ENCODE measurements around the gene LGR5.
"Not testable (repeated sequence)": the region's sequence is repeated elsewhere in the genome, so short reads cannot be mapped to it uniquely, and the experiment has no call there.

Gene LGR5

DNA sequence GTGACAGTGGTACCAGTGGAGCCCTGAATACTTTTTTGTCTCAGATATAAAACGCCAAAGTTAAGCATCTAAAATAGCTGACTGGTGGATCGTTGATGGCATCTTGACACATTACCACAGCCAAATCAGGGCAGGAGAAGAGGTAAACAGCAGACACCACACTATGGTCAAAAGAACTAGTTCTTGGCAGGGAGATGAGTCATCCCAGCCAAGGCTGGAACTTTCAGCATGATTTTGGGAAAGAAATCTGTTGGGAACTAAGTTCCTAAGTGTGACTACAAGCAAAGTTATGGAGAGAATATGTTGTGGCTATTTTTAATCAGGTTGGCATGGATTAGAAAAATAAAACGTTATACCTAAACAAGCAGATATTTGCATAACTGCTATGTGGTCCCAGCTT, 36.9 kb downstream of the LGR5 start:
- DNase-seq (ENCODE audit: low read depth), result peak; percentile 94

DNA sequence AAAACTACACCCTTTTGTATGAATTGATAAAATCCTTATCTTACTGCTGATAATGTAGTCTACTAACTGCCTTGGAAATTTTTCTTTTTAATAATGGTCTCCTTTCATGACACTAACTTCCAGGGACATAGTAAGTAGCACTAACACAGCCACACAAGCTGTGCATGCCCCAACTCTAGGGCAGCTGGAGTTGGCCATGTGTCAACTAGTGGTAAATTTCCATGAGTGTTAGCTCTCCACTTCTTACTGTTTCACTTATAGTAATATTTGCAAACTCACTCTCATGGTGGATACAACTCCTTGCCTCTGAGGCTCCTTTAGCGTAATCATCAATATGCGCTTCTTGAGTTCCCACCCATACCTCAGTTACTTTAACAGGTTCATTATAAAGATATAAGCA, 38.0 kb downstream of the LGR5 start:
- no peak for DNase-seq (ENCODE audit: low read depth)

DNA sequence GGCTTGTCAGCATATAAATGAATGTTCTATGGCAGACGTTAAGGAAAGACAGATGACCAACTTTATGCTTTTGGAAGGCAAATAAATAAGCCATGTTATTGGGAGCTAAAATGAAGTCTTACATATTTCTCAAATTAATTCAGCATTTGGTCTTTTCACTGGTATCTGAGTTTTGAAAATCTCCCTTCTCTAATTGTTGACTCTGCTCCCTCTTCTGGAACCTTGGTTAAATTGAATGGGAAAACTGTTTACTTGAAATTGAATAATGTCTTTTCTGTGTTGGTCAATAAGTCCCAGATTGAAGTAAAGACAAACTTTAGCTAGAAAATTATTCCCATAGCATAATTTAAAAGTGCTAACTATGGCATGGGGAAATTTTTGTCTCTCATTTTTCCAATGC, 38.7 kb downstream of the LGR5 start:
- no peak for DNase-seq (ENCODE audit: low read depth)

DNA sequence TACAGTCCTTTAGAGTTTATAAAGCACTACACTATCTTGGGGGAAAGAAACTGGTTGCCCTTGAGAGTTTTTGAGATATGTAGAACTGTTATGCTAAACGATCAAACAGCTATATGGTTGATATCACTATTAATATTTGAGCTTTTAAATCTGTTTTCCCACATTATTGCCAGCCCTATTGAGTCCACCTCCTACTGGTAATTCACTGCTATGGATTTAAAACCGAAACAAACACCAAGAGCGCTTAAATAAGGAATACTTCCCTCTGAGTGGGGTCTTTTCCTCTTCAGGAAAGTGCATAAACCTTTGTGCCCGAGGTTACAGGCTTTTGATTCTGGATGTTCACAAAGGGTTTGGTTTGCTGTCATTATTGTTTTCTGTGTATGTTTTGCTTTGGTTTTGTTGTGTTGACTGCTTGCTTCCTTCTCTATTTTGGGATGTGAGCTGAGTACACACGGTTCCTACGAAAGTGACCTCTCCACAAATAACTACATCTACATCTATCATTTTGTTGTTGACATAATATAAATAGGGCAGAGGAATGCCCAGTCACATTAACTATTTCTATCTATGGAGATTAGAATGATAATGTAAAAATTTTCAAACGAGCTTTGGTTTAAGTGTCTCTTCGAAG, 44.8 kb downstream of the LGR5 start:
- DNase-seq (ENCODE audit: low read depth), result no peak

DNA sequence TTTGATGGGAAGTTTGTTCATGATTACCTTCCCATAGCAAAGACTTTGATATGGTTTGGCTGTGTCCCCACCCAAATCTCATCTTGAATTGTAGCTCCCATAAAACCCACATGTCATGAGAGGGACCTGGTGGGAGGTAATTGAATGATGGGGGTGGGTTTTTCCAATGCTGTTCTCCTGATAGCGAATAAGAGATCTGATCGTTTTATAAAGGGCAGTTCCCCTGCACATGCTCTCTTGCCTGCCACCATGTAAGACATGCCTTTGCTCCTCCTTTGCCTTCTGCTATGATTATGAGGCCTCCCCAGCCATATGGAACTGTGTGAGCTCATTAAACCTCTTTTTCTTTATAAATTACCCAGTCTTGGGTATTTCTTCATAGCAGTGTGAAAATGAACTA, 51.2 kb downstream of the LGR5 start:
- DNase-seq (ENCODE audit: low read depth), result not testable (repeated sequence)

DNA sequence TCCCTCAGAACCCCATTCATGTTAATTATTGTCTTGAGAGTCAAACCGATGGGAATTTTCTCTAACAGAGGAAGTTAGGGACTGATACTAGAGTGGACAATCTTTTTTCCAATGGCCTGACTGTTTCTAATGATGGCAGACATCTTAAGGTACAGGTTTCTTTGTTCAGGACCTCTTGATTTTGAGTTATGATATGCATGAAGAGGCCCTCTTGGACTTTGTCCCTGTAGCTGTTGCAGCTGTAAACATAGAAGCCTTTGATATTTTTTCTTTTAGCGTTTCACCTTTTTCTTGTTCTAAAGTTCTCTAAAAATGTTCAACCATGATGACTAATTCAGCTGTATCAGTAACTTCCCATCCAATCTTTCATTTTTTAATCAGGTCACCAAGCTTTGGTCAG, 53.0 kb downstream of the LGR5 start:
- DNase-seq (ENCODE audit: low read depth), result no peak

DNA sequence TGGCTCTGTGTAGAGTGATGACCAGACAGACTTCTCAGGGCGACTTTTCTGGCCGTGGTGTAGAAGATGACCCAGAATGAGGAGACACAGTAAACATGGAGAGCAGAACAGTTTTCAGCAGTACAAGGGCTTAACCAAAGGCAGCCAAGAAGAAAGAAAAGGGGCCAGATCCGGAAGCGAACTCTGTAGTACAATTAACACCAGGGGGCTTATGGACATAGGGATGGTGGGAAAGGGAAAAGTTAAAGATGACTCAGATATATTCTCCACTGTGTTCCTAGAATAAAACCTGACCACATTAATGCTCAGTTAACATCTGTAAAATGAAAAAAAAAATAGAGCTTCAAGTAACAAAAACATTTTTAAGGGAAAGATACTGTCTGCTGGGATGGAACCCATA, 60.2 kb downstream of the LGR5 start:
- DNase-seq (ENCODE audit: low read depth), result no peak

DNA sequence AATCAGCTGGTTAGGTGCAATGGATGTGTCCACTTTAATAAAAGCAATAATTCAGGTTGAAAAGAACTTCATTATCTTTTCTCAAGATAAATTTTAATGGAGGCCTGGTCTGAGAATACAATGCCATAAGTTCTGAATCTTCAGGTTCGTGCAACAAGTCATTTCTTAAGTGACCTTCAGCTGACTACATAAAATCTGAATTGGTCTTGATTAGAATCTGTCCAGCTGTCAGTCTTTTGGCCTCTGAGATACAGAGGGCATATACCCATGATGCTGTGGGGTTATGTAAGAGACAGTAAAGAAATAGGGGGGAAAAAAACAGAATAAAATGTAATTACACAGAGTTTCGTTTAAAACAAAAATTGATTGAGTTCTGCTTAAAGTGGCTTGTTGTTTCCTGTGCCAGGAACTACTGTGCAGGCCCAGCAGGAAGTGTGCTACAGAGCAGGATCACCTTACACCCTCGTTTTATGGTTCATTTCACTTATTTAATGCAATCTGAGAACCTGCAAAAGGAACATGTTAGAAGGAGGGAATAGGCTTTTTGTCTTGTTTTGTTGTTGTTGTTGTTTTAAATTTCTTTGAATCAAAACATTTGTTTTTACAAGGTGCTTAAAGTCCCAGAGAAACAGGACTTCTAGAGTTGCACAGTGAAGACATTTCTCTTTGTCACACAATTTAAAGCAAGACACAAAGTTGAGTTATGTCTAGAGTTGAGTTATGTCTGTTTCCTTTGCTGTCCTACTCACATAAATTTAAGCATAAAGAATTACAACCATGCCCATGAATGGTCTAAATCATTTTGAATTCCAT, 64.2 kb downstream of the LGR5 start:
- DNase-seq (ENCODE audit: low read depth), result no peak

DNA sequence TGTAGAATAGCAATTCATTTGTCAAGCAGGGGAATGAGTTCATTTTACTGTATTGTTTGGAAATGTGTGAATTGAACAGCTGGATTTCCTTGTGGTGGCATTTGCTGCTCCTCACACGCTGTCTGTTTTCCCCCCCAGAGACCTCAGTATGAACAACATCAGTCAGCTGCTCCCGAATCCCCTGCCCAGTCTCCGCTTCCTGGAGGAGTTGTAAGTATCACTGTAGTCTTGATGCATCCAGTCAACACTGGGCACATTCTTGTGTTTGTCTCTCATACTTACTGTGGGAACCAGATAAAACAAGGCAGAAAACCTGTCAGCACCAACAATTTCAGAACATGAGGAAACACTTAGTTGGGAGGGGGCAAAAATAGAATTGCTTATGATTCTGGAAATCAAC, 64.9 kb downstream of the LGR5 start:
- DNase-seq (ENCODE audit: low read depth), result no peak

DNA sequence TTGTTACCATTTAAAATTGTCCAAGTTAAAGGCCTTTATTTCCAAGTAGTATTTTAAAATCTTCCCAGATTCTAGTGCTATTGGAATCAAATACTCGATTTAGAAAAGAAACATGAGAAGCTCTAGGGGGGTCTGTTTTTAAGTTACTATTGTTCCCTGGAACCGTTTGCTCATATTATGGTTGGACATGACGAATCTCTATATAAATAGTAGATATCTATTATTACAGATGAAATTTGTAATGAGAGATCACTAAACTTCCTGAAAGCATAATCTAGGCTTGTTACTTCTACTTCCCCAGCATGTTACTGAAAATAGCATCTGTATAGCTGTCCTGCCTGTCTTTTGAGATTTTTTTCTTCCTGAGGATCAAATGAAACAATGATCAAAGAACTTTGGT, 70.1 kb downstream of the LGR5 start:
- no peak for DNase-seq (ENCODE audit: low read depth)

DNA sequence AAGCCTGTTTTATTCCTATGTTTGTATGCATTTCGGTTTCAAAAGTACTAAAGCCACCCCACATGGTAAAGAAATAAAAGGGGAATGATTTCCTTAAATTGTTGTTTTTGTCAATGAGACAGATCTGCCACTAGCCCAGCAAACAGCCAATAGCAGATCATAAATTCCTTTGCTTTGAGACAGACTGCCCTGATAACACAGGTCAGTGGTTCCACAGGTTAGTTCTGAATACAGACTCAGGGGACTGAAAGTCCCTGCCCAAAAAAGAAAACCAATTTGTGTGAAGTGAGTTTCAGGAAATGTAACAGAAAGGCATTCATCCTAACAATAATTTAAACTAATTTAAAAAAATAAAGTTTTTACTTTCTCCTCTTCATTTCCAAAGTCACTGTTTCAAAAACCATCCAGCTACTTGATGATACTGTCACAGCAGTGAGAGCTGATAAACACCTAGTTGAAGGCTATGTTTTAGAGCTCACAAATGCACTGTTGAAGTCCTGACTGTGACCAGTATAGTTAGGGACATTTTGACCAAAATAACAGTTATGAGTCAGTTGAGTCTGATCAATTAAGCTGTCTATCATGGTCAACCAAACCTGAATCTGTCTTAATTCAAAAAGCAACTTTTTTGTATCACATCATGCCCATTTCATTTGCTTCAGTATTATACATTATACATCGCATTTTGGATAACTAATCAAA, 77.7 kb downstream of the LGR5 start:
- no peak for DNase-seq (ENCODE audit: low read depth)

DNA sequence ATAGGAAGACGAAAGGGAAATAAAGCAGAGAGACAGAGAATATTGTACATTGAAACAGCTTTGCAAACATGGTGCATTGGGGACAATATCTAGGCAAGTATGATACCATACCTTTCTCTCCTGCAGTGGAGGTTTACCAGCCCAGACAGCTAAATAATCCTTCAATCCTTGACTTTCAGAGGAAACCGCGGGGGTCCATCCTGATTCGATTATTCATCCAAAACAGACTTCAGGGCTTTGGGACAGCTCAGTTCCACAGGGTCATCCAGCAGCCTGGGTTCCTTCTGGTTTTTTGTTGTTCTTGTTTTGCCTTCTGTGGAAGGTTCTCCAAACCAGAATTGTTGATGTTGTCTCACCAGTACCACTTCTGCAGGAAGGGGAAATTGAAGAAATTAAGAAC, 81.5 kb downstream of the LGR5 start:
- no peak for DNase-seq (ENCODE audit: low read depth)

DNA sequence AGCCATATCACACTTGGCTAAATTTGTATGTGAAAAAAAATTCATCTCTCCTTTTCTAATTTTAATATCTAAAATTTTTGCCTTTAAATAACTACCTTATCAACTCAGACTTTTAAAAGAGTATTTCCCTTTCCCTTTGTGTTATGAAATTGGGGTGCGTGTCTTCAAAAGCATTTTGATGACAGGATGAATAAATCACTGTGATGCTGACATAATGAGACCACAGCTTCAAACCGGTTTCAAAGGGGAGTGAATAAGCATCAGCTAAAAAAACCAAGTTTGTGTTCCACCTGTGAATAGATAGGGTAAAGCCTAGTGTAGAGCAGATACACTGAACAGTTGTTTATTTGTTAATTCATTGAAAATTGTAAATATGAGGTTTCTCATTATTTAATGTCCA, 85.0 kb downstream of the LGR5 start:
- no peak for DNase-seq (ENCODE audit: low read depth)

DNA sequence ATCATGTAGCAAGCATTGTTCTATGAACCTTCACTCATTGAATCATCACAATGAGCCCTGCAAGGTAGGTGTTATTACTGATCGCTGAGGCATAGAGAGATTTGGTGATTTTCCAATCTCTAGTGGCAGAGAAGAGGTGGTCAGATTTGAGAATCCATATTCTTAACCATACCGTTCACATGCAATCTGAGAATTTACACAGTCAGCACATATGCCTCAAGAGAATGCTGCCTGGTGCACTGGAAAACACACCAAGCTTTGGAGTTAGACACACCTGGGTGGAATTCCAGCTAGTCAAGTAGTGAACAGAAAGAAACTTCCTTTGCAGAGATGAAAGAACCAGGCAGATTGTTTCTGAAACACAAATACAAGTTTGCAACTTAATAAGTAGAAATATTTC, 94.1 kb downstream of the LGR5 start:
- no peak for DNase-seq (ENCODE audit: low read depth)

DNA sequence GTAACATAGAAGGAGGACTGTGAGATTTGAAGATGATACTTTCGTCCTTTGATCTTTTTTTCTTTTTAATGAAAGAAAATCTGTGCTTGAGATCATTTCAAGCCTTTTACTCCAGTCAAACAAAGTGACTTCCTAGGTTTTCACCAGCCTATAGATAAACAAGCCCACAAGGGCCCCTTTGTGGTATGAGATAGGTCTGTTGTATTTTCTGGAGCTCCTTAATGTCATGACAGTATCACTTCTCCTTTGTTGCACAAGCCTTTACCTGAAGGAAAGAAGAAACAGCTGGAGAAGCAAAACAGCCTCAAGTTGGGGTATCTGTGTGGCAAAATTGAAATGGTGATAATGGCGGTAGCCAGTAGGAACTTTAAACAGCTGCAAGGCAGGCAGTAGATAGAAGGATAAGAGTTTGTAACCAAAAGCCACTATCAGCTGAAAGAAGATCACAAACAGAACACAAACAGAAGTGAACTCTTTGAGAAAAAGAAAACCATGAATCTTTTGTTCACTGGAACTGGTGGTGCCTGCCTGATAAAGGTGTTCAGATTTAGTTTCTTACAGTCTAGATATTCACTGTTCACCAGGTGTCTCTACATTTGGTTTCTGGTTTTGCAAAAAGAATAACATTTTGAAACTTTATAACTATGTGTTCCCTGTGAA, 96.8 kb downstream of the LGR5 start:
- no peak for DNase-seq (ENCODE audit: low read depth)

DNA sequence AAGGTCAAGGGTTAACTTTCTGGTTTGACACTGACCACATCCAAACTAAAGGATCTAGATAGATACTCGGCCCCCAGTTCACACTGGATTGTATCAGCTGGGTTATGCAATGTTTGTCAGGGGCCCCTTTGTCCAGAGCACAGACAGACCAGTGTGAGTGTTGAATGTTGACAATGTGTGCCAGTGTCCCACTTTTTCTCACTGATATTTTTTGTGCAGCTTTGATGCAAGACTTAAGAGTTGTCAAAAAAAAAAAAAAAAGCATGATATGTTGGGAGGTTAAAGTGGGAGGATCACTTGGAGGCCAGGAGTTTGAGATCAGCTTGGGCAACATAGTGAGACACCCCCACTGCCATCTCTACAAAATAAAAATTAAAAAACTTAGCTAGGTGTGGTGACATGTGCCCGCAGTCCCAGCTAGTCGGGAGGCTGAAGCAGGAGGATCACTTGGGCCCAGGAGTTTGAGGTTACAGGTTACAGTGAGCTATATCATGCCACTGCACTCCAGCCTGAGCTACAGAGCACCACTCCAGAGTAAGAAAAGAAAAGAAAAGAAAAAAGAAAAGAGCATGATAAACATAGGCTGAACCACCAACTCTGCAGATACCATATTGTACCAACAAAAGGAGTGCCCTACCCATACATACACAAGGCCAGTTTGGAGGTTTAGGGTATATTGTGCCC, 97.5 kb downstream of the LGR5 start:
- no peak for DNase-seq (ENCODE audit: low read depth)

DNA sequence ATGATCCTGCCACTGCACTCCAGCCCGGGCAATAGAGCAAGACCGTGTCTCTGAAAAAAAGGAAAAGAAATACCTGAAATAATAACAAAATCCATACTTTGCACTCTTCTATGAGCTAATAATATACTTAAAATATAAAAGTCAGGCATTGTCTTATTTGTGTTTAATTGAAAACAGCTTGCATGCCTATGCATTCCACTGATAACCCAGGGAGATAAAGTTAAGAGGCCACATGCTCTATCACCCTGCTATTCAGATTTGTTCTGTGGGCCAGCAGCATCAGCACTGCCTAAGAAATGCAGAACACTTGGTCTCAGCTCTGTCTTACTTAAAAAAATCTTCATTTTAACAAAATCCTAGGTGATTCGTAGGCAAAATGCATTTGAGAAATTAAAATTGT, 99.2 kb downstream of the LGR5 start:
- no peak for DNase-seq (ENCODE audit: low read depth)

DNA sequence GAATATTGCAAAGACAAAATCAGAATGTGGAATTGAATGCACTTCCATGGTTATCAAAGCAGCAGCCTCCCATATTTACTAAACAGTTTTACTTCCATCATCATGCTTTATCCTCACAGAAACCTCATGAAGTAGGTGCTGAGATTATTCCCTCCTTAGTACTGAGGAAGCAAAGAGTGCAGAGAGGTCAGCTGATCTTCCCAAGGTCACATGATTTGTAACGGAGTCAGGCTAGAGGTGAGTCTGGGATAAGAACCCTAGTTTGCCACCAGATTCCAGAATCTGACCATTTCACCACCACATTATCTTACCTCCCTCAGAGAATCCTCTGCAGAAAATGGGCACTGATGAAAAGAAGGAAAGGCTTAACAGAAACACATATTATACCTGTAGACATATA, 102.0 kb downstream of the LGR5 start:
- no peak for DNase-seq (ENCODE audit: low read depth)

DNA sequence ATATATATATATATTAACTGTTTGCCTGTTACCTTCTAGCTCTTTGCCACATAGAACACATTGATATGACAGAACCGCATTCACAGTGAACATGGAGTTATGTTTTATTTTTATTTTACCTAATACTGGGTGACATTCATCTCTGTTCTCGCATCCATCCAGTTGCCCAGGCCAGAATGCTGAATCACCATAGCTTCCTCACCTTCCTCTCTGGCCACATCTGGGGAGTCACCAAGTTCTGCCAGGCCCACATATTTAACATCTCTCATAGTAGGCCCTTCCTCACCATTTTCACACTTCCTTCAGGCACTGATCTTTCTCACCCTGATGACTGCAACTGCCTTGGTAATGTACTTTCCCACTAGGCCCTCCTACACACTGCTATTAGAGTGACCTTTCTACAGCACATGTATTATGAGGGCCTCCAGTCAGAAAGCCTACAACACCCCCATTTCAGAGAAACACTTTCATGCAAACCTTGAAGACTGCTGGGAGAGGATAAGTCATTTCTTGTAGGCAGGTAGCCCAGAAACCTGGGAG, 106.8 kb downstream of the LGR5 start:
- DNase-seq (ENCODE audit: low read depth), result no peak

DNA sequence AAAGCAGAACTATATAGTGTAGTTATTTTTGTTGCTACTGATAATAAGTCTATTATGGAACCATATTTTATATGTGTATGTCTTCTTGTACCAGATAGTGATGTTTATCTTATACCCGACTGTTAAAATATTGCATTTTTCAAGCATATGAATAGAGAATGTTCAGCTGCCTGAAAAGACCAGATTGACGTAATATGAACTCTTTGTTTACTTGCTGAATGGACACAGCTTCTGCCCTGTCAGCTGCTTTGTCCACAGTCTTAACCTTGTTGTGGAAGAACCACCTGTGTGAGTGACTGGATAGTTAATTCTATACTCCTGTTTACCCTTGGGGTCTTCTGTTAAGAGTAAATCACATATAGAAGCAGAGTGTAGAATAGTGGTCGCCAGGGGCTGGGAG, 109.3 kb downstream of the LGR5 start:
- DNase-seq (ENCODE audit: low read depth), result no peak

DNA sequence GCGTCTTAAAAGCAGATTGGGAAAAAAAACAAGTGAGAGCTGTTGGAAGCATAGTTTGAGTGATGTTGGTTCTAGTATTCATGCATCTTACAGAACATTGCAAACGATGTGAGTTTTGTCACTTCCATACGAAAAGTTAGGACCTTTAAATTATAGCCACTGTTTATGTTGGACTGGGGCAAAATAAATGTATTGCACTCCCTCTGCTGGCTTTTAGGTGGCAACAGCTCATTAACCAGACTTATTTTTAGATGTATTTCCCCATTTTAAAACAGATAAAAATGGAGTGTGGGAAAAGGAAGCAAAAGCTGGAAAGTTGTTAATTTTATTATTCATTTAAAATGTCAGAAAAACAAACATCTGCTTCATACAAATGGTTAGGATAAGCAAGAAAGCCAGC, 111.9 kb downstream of the LGR5 start:
- DNase-seq (ENCODE audit: low read depth), result no peak
